ENCODE measurements around the gene RNF133.

RNF133 gene

DNA sequence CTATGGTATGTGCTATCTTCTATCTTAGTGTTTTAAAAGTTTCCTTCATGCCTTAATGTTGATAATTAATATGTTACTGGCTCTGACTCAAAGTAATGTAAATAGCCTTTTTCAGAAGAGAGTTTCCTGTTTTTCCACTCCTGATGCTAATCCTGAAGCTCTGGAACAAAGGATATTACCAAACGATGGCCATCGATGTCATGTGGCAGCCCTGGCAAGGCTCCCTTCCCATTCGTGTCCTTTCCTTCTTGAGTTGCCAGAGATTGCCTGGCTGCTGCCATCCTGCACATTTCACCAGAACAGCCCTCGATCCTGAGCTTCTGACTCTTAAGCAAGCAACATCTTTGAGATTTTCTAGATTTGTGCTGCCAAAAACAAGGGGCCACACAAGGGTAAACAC, 46.0 kb downstream of the RNF133 start:
- peak in 1 of 2 donors; percentile 3 for DNase-seq (ENCODE audit: low read depth in 2 of 2)
- H3K4me3 ChIP-seq (replicated peaks in 1 of 2; ENCODE audit: low read depth in 2 of 2, low read length in 2 of 2) = no peak overlapping the region
- TF ChIP-seq, protein P1, sequence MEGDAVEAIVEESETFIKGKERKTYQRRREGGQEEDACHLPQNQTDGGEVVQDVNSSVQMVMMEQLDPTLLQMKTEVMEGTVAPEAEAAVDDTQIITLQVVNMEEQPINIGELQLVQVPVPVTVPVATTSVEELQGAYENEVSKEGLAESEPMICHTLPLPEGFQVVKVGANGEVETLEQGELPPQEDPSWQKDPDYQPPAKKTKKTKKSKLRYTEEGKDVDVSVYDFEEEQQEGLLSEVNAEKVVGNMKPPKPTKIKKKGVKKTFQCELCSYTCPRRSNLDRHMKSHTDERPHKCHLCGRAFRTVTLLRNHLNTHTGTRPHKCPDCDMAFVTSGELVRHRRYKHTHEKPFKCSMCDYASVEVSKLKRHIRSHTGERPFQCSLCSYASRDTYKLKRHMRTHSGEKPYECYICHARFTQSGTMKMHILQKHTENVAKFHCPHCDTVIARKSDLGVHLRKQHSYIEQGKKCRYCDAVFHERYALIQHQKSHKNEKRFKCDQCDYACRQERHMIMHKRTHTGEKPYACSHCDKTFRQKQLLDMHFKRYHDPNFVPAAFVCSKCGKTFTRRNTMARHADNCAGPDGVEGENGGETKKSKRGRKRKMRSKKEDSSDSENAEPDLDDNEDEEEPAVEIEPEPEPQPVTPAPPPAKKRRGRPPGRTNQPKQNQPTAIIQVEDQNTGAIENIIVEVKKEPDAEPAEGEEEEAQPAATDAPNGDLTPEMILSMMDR (IDR thresholded peaks at IDR 0.05; ENCODE audit: low read depth, low read length) = no peak

DNA sequence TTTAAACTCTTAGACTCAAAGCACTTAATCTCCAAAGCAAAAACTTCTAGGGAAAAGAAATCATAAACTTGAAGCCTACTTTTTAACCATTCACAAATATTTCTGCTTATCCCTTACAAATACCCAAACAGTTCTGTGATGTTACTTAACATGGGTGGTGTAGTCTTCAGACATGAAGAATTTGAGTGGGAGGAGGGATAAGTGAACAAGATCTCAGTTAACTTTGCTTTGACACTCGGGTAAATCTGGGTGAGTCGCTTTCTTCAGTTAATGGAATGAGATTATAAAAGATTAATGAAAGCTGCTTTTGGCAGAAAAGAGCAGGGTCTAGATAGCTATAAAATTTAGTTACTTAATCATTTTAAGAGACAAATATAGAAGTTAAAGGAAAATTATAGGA, 47.5 kb downstream of the RNF133 start:
- no peak overlapping the region for H3K4me3 ChIP-seq (replicated peaks in 1 of 2; ENCODE audit: low read depth in 2 of 2, low read length in 2 of 2)
- peak in 1 of 2 donors; percentile 19 for DNase-seq (ENCODE audit: low read depth in 2 of 2)
- TF ChIP-seq, protein P1 (IDR thresholded peaks at IDR 0.05; ENCODE audit: low read depth, low read length) = no peak
